HEK293T (cell line): Measurements from ENCODE around the gene RNF141.

Experiments
- BHLHE40 ChIP-seq: fragments of 450-650 bp; IDR thresholded peaks from 2 replicates; pipeline ENCODE4 v1.6.1; 2016; ENCODE audit warnings: mild to moderate bottlenecking, moderate library complexity, borderline replicate concordance
- ELF4 ChIP-seq: fragments of 450-650 bp; IDR thresholded peaks from 2 replicates; pipeline ENCODE4 v1.6.1; 2017; ENCODE audit warnings: antibody characterized with exemption
- FOXA1 ChIP-seq: fragments of 450-650 bp; IDR thresholded peaks from 2 replicates; pipeline ENCODE4 v1.6.1; 2016; ENCODE audit warnings: mild to moderate bottlenecking
- FOXM1 ChIP-seq: fragments of 450-650 bp; IDR thresholded peaks from 2 replicates; pipeline ENCODE4 v1.6.1; 2017; ENCODE audit warnings: mild to moderate bottlenecking, borderline replicate concordance
- NFRKB ChIP-seq: fragments of 450-650 bp; IDR thresholded peaks from 2 replicates; pipeline ENCODE4 v1.6.1; 2016; ENCODE audit warnings: mild to moderate bottlenecking, moderate library complexity
- SUZ12 ChIP-seq: fragments of 450-650 bp; IDR thresholded peaks from 2 replicates; pipeline ENCODE4 v1.6.1; 2016; ENCODE audit warnings: mild to moderate bottlenecking
- ZNF384 ChIP-seq: fragments of 450-650 bp; IDR thresholded peaks from 2 replicates; pipeline ENCODE4 v1.6.1; 2016

- TF ChIP-seq SUZ12 = no peak
- no peak for TF ChIP-seq ZNF384
- TF ChIP-seq BHLHE40 = no peak
- no peak for TF ChIP-seq FOXA1
- no peak for TF ChIP-seq NFRKB
- TF ChIP-seq FOXM1 = no peak
- no peak for TF ChIP-seq ELF4
These were observed 18.7 kb downstream of the RNF141 start for GRCh38 chr11:10522276-10522675.
